Measurements from ENCODE around the gene CHTOP.
"Not testable (repeated sequence)": the region's sequence is repeated elsewhere in the genome, so short reads cannot be mapped to it uniquely, and the experiment has no call there.

The CHTOP gene

GRCh38 chr1:153663211-153663610, 29.3 kb downstream of the CHTOP start:
- no peak for DNase-seq

GRCh38 chr1:153667439-153667838, 33.6 kb downstream of the CHTOP start:
- DNase-seq, result no peak

- DNase-seq, result not testable (repeated sequence)
Measured at GRCh38 chr1:153668672-153669071, 34.8 kb downstream of the CHTOP start.

GRCh38 chr1:153669606-153670005, 35.7 kb downstream of the CHTOP start:
- no peak for DNase-seq

GRCh38 chr1:153670257-153670858, 36.5 kb downstream of the CHTOP start:
- DNase-seq, result no peak

GRCh38 chr1:153670859-153671627, 37.2 kb downstream of the CHTOP start, which contains the start of gene ILF2:
ILF2 (minus strand) TSS chr1:153670993; CDS start chr1:153670922, 71 bp downstream.
- peak; percentile 98 for DNase-seq

GRCh38 chr1:153671628-153672353, 37.9 kb downstream of the CHTOP start:
- peak; percentile 55 for DNase-seq

- DNase-seq, result no peak
Measured at GRCh38 chr1:153673511-153673910, 39.6 kb downstream of the CHTOP start.

- peak; percentile 59 for DNase-seq
Measured at GRCh38 chr1:153677718-153678518, 44.1 kb downstream of the CHTOP start.

GRCh38 chr1:153678519-153679336, 44.9 kb downstream of the CHTOP start, which contains the start of gene NPR1:
NPR1 (plus strand) TSS chr1:153678688; CDS start chr1:153679109, 421 bp downstream.
- no peak for DNase-seq

GRCh38 chr1:153679337-153680119, 45.7 kb downstream of the CHTOP start:
- DNase-seq, result no peak

GRCh38 chr1:153680120-153680403, 46.2 kb downstream of the CHTOP start:
- no peak for DNase-seq

- no peak for DNase-seq
Measured at GRCh38 chr1:153682730-153683129, 48.9 kb downstream of the CHTOP start.

- no peak for DNase-seq
Measured at GRCh38 chr1:153683854-153684253, 50.0 kb downstream of the CHTOP start.

GRCh38 chr1:153684892-153685291, 51.0 kb downstream of the CHTOP start:
- no peak for DNase-seq

GRCh38 chr1:153685544-153686340, 51.9 kb downstream of the CHTOP start:
- DNase-seq, result no peak

- no peak for DNase-seq
Measured at GRCh38 chr1:153687346-153688125, 53.7 kb downstream of the CHTOP start.

- DNase-seq, result no peak
Measured at GRCh38 chr1:153688276-153688675, 54.4 kb downstream of the CHTOP start.

- no peak for DNase-seq
Measured at GRCh38 chr1:153688736-153689328, 55.0 kb downstream of the CHTOP start.

Measured in NCI-H748 treated with DMSO at 0.1 percent for 48 hours (cell line).